Omental fat pad (tissue), 4 donors: ENCODE measurements around the gene FBXL4. TPM values are rescaled to one million over a fixed set of nuclear protein-coding genes. Genes with fewer than 3 reads are reported as not detected.
A peak's percentile ranks its signal among the peaks of the same experiment; 100 is the strongest.

Experiments
- ATAC-seq: fragments of 150-250 bp; one replicate; pipeline ENCODE4 v1.9.1; 2016; ENCODE audit warnings: mild to moderate bottlenecking, moderate library complexity; ENCODE audit not compliant: low FRiP score
- DNase-seq: peaks from one replicate; pipeline ENCODE4 v3.0.0-alpha.2; 2019; ENCODE audit warnings: low spot score
- CTCF ChIP-seq, 3 donors: fragments of 450-650 bp; IDR thresholded peaks; one replicate each; pipeline ENCODE4 v1.5.1; 2016 to 2017; ENCODE audit warnings: antibody characterized with exemption in 3 of 3, mild to moderate bottlenecking in 3 of 3, moderate library complexity in 2 of 3
- total RNA-seq, 4 donors: library from RNA; depleted of rRNA; stranded (reverse); fragments of >200 nt; gene quantifications; one replicate each; pipeline ENCODE4 v1.1.0, GENCODE V29; 2016

Gene FBXL4
- total RNA-seq, 4 donors from 2014 or later: 11.4 to 26.5 (median 20.9) TPM

GRCh38 chr6:98832284-98833056 is 115.3 kb downstream of the FBXL4 start:
- DNase-seq (no peak), ATAC-seq (peak; percentile 68)
- TF ChIP-seq CTCF (IDR thresholded peaks at IDR 0.05): no peak

GRCh38 chr6:98831959-98832283 is 115.8 kb downstream of the FBXL4 start:
- no peak for TF ChIP-seq CTCF (IDR thresholded peaks at IDR 0.05)
- ATAC-seq: no peak
- DNase-seq: no peak

- ATAC-seq (no peak), DNase-seq (no peak)
- TF ChIP-seq CTCF (IDR thresholded peaks at IDR 0.05): no peak
These were observed 116.4 kb downstream of the FBXL4 start for GRCh38 chr6:98831057-98831958.

GRCh38 chr6:98830146-98830545 is 117.6 kb downstream of the FBXL4 start:
- no peak for TF ChIP-seq CTCF (IDR thresholded peaks at IDR 0.05)

GRCh38 chr6:98828941-98829411 is 118.8 kb downstream of the FBXL4 start:
- DNase-seq: no peak
- no peak for TF ChIP-seq CTCF (IDR thresholded peaks at IDR 0.05)
- no peak for ATAC-seq

More at GRCh38 chr6:98830146-98830545, 117.6 kb downstream of the FBXL4 start:
- DNase-seq: no peak
- no peak for ATAC-seq

GRCh38 chr6:98828211-98828788 is 119.4 kb downstream of the FBXL4 start:
- no peak for ATAC-seq
- no peak for DNase-seq
- TF ChIP-seq CTCF (IDR thresholded peaks at IDR 0.05): no peak
